CD4-positive, alpha-beta T cell treated with Interleukin-4 for 1 hour (primary cell): ENCODE data around the gene CRACR2A.

Experiments used
- DNase-seq, 2 donors: peaks; one replicate each; pipeline ENCODE4 v3.0.0-alpha.2; 2020 to 2022

Gene CRACR2A

DNA sequence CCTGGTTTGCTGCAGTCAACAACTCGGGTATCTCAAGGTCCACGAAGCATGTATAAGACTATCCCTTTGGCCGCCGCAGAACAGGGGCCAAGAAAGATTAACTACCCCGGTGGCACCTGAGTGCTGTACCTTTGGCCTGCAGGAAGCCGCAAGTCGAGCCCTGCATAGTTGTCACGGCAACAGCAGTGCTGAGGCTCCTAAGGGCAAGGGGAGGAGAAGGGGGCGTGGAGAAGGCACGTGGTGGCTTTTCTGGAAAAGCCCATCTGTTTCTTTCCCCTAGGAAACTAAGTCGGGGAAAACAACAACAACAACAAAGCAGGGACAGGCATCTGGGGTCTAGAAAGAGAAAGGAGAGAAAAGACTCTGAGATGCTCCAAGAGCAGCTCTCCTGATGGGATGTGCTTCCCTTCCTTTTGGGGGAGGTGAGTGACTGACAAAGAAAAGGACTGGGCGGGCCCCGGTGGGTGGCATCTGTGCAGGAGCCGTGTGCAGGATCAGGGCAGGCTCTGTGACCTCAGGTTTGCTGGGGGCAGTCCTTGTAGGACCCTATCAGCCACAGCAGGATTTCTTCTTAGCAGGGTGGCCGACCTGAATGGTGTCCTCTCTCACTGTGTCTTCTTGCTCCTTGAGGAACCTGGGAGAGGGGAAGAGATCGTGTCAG, 138.0 kb downstream of the CRACR2A start:
- DNase-seq = no peak

DNA sequence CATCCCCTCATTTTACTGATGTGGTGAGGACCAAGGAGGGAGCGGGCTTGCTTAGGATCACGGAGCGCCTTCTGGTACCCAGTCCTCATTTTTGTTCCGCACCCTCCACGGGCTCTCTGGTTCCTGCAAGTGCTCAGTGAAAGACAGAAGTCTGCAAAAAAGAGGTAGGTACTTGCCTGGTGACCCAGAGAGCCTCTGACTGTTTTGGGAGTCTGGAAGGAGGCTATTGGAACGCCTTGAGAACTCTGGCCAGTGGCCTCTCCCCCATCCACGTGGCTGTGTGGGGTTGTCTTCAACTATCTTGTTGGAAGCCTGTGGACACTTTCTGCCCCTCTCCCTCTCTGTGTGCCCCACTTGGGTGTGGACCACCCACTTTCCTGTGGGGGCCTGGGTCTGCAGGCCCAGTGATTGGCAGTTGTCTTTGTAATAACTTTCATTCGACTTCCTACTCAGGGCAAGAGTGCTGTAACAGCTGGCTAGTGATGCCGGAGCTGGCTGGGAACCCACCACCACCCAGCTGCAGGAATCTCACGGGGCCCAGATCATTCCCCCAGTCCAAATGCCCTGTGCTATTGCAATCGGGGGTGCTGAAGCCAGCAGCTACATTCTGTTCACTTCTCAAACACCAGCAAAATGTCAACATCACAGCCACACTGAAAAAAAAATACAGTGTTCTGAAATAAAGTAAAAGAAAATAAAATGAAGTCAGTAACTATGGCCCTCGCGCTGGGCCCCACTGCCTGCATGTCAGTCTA, 139.1 kb downstream of the CRACR2A start:
- DNase-seq = no peak

DNA sequence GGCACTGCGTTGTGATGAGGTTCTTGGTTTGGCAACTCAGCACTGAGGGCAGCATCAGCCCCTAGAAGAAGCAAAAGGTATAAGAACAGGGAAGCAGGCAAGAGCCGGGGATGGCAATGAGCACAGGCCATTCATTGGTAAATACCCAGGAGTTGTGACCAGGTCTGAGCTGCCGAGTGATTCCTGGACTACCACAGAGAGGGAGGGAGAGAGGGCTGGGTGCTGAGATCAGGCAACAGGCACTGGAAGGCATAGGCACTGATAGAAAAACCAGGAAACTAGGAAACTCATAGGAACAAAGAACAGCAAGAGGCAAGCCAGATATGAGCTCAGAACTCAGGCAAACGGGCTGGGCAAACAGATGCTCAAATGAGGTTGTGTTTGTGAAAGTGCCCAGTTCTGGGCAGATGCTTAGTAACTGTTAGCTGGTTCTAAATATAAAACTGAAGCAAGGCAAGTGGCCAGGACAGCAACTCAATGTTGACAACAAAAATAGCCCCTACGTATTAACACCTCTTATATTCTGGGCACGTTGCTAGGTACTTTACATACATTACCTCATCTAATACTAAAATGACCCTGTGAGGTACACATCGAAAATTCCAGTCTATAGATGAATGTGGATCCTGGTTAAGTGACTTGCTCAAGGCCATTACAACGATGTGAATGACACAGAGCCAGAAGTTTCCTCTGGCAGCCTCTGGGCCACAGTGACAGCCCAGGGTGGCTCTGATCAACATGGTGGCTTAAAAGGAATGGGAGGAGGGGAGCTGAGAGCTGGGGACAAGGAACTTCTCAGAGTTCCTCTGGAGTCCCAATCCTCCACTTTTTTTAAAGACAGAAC, 140.8 kb downstream of the CRACR2A start:
- DNase-seq = no peak

DNA sequence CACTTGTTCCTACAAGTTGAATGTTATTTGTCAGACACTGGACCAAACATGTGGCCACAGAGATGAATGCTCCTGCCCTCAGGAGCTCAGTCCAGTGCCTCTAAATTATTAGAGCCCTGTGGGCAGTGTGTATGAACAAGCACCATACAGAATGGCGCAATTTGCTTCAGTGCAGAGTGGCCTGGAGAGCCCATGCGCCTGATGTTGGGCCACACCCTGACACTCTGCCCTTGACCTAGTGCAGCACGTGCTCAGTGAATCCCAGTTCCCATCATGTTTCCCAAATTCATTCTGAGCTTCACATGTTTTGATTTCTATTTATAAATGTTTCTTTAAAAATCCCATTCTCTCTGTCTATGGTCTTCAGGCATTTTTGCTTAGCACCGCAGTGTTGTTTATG, 145.1 kb downstream of the CRACR2A start:
- no peak for DNase-seq

DNA sequence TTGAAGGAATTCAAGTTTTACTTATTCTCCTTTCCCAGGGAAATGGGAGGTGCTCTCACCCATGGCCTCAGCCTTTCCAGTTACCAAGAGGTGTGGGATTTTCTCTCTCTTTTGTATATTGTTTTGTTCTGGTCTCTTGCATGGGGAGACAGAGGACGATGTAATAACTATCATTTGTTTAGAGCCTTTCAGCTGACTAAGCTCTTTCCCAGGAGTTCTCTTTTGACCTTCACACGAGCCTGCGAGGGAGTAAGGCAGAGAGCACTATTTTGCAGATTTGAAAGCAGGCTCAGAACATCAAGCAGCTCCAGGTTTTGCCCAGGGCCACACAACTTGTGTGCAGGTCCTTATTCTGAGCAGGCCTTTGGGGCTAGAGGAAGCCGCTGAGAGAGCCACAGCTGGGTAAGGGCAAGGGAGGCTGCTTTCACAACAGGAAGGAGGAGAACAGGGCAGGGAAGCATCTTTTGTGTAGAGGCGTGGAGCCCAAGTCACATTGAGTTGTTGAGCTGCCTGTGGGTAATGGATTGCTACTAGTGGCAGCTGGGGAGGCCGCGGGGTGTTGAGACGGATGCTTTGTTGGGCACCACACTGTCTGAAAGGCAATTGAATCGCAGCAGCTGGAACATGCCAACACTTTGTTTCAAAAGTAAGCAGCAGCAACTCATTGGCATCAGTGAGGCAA, 145.7 kb downstream of the CRACR2A start:
- DNase-seq = no peak

DNA sequence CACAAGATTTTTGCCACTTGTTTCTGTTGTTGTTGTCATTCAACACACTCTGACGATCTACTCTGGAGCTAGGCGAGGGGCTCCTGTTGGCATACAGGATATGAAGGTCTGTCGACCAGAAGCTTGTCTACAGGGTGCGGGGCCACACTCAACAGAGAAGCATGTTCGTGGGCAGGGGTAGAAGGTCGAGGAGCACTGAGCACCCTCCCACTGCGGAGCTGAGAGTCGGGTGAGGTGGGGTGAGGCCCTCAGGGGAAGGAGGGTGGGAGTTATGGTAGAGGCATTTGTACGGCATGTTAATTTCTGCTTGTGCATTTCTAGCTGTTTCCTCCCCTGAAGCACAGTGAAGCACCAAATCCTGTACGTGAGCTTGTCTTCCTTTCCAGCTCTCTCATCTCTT, 146.8 kb downstream of the CRACR2A start:
- DNase-seq = no peak

DNA sequence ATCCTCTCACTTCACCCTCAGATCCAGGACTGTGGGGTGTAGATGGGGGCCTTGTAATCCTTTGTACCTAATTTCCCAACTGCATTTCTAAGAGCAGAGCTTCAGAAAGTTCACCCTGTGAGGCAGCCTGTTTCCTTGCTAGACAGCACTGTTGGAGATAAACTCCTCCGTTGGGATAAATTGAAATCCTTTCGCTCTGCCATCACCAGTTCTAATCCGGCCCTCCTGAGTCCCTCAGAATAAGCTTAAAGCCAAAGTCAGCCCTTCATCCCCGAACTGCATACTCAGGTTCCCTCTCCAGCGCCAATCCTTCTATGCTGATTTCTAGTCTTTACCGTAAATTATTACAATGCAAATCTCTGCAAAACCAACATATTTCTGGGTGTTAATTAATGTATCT, 147.2 kb downstream of the CRACR2A start:
- no peak for DNase-seq

DNA sequence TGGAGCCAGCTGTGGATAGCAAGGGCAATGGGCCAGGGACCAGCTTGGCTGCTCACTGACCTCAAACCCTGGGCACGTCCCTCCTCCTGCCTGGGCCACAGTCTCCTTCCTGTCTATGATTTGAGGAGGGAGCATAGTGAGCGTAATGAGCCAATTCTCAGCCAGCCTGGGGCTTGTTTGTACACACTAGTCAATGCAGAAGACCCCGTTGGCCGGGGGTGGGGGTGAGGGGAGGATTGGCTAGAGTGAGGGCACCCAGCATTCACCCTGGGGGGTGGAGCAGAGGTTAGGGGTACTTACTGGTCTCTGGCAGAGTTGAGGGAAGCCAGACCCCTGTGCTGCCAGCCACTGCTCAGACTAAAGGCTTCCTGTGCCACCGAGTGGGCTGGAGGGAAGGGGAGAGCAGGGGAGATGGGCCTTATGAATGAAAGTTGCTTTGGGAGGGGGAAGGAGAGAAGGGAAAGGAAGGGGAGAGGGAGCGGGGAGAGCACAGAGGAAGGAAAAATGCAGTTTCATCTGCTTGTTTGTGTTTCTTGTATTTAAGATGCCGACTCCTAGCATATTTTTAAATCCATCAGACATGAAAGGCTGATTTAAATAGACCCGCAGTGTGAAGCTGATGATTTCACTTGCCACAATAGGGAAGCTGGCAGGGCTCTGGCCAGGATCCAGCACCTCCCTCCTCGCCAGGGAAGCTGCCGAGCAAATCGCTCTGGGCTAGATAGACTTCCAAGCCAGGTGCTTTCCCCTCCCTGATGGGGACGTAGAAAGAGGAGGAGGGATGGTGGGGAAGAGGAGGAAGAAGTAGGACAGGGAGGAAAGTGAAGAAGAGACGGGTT, 147.9 kb downstream of the CRACR2A start:
- no peak for DNase-seq

DNA sequence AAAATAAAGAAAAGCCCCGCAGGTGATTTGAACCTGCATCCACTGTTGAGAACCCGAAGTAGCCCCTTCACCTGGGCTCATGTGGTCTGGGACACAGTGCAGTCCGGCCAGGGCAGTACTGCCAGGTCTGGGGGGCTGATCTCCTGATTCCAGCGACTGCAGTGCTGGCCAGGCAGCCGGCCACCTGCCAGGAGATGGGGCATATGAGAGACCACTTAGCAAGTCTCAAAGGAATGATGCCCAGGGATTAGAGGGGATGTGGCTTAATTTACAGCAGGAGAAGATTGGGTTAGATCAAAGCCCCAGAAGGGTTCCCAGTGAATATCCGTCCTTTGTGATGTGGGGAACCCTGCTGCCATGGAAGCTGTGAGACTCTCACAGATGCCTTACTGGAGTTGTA, 148.6 kb downstream of the CRACR2A start:
- DNase-seq = no peak

DNA sequence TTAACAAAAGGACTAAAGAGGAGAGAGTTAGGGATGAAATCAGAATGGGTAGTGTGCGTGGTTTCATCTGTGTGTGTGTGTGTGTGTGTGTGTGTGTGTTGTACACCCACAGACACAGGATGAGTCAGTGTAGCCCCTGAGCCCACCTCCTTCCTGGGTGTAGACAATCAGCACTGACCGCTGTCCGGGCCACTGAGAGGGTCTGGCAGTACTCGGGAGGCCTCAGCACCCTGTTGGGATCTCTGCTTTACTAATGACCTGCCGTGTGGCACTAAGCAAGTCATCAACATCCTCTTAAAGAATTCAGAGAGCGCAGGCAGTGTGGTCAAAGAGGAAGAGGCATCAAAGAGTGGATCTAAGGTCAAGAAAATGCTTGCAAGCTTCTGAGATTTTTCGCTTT, 149.3 kb downstream of the CRACR2A start:
- DNase-seq = no peak

DNA sequence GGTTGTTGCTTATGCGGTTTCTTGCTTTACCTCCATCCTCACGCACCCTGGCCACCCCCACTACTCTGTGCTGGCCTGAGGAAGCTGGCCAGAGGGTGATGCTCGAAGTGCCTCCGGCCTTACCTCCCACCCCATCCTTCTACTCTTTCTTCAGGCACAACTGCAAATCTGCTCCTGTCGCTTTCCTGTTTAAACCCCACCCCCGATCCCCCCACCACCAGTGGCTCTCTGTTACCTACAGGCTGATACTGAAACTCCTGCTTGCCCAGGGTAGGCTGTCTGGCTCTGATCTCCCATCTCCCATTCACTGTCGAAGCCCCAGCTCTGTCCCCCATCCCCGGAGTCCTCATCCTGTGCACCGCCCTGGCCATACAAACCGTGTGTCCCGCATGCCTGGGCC, 150.4 kb downstream of the CRACR2A start:
- DNase-seq = no peak

DNA sequence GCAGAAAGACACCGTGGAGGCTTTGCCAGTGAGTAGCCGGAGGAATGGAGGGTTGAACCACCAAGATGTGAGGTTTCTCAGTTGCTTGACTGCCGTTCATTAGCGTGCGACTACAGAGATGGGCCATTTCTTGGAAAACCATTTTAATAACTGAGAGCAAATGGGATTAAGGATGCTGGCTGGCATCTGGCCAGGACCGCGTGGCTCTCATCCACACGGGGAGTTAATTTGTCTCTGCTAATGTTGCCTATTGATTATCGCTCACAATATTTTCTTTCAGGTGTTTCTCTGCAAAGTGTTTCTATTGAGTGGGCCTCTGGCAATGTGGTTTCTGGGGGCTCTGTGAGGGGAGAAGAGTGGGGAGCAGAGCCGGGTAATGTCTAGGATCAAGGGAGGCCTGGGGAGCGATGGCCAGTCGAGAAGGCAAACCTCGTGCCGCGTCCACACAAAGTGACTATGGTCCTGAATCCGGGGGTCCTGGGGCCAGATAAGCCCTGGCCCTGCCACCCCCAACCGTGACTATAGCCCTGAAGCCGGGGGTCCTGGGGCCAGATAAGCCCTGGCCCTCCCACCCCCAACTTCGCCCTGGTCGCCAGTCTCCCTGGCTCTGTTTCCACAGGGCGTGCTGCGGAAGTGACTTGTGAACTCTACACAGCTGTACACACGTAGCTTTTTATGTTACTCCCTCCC, 151.3 kb downstream of the CRACR2A start:
- no peak for DNase-seq

DNA sequence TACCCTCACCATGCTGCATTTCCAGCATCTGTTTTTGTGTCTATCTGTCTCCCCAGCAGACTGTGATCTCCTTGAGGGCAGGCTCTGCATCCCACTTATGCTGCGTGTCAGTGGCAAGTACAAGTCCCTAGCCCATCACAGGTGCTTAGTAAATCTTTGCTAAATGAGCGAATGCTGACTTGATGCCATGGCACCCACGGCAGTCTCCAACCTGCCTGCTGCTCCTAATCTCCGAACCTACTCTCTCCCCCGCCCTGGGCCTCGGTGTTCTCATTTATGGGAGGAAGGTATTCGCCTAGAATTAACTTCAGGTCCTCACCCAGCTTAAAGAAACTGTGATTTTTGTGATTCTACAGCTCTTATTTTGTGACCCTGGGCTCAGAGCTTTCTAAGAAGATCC, 152.0 kb downstream of the CRACR2A start:
- DNase-seq = no peak

DNA sequence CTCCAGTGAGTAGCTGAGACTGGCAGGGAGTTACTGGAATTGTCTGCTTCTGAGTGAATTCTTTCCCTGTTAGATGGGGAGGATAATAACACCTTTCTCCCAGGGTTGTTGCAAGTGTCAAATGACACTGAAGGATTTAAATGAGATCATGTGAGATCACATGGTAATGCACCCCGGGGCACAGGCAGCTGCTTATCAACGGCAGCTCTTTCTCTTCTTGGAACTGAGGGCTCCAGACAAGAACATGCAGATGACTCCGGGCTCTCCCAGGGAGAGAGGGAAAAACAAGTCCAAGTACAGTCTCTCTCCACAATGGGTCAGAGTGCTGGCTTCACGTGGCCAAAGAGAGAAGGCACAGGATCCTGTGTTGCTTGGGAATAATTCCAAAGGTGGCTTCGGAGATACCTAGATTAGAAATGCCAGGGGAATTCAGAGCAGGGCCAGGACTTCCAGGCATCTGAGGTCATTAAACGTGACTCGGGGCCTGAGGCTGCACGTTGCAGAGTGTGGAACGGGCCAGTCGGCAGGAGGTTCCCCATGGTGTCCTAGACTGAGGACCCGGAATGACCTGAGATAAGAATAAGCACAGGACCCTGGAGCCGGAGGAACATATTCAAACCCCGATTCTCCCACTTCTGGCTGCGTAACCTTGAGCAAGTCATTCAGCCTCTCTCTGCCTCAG, 152.7 kb downstream of the CRACR2A start:
- no peak for DNase-seq

DNA sequence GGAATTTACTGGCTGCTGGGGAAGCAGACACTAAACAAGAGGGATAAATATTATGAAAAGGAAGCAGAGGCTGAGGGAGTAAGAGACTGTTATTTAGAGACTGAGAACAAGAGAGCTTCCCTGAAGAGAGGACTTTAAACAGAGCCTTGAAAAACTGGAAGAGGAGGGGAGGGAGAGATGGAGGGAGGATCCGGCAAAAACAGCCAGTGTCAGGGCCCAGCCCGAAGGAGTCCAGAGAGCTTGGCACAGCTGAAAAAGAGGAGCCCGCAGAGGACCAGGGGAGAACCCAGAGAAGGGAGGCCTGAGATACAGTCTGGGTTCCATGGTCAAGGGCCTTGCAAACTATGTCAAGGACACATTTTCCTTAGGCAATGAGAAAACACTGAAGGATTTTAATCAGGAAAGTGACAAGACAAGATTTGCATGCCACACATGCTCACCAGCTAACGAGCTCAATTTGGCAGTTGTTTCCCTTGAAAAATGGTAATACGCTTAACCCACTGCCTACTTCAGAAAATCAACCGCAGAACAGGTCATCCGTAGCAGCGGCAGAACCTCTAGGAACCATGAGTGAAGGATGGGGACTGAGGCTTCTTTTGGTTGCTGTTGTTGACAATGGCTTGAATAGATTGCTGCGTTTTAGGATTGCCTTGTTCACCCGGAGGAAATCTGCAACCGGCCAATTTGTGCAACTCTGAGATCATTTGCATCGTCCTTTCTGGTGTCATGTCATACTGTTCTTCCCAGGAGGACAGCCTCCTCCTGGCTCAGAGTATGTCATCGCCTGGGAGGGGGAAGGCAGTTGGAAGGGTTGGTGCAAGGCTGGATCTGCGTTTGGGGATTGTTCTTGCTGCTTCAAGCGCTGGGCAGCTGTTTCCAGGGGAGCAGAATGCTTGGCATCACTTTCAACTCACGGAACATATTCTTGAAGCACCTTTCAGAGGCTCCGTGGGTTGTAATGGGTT, 153.7 kb downstream of the CRACR2A start:
- DNase-seq = no peak

DNA sequence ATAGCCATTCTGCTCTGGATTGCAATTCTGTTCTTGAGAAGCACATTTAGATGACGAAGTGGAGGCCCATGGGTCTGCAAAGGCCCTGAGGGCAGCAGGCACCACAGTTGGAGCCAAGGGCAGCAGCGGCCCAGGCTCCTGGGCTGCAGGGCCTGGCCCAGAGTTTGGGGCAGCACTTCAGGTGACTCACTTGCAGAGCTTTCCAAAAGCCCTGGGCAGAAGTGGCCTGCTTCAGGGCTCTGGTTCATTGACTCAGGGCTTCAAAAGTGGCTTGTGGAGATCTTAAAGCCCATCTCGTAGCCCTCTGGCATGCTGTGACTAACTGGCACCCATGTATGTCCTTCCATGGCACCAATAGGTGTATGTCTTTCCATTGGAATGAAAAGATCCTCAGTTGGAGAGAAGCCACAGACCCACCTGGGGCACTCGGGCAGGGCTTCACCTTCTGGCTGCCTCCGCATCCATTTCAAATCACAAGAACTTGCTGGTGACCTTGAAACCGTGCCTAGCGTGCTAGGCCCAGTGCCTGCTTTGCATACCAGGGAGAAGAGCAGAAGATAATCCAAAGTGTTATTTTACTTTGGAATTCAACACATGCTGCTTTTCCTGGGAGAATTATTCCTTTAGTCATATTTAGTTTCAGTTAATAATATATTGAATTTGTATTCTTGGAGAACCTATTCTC, 155.2 kb downstream of the CRACR2A start:
- DNase-seq = no peak

DNA sequence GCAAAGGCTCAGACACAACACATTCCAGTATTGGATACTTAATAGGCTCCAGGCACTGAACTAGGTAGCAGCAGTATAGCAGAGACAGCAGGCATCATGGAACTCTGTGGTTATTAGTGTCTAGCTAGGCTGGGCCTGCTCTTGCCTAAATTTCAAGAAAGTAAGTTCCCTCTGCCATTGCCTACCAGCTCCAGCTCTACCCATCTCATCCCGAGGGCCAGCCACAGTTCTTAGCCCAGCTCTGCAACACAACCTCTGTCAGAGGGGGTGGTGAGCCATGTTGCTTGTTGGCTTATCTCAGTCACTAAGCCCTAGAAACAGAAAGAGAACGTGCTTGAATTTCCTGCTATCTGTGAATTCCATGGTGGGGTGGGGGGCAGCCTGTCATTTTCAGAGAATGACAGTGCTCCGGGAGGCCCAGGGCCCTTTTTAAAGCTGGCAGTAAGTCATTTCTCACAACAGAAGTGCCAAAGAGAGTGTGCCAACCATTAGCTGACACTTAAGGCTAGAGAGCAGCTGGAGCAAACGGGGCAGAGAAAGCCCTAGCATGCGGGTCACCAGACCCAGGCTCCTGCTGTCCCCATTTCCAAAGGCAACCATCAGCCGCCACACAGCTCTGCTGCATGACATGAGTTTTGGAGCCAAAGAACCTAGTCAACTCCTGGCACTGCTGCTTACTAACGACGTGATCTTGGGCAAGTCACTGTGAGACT, 156.1 kb downstream of the CRACR2A start:
- no peak for DNase-seq

DNA sequence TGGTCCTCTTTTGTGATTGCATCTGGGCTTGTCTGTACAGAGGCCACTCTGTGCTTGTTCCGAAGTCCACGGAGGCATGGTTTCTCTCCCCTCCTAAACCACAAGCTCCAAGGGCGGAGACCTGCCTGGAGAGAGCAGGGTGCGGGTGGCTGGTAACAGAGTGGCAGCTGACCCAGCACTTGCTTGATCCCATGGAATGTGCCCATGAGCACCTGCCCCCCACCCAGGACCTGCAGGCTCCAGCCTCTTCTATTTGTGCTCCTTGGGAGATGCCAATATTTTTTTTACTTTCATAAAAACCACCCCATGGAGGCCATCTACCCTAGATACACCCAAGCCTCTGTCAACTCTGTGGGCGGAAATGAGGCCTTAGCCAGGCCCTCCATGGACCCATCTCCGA, 157.2 kb downstream of the CRACR2A start:
- DNase-seq = no peak

DNA sequence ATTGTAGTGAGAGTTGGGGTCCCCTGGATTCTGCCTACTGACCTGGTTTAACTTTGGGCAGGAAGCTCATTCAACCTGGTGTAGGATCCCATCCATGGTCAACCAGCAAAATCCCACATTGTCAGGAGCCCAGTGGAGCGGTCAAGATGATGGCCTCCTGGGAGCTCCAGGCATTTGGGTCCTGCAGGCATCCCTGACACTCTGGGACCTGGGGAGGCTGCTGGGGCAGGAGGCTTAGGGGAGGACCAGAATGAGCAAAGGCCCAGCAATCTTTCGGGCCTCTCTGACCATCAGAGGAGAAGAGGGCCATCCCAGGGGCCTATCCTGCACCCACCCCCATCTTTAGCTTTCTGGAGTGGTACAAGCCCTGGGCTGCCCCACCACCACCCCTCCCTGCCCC, 157.9 kb downstream of the CRACR2A start:
- no peak for DNase-seq
